ENCODE data around the gene MAEA. TPM values are rescaled to one million over a fixed set of nuclear protein-coding genes. Genes with fewer than 3 reads are reported as not detected.

The MAEA gene
- total and polyA plus RNA-seq, 2 experiments from 2014 or later, result 49.8 to 99.0 TPM

- ATAC-seq, result no peak
Measured at GRCh38 chr4:1361431-1361830, 71.7 kb downstream of the MAEA start.

More at GRCh38 chr4:1361431-1361830, 71.7 kb downstream of the MAEA start:
- Histone ChIP-seq H3K79me2 (replicated peaks; ENCODE audit: insufficient read depth) (no peaks in the 10 kb centered on the region), H2AFZ (no peak overlapping the region), H3K4me3 (no peak overlapping the region), H3K27me3 (ENCODE audit: insufficient read depth) (no peaks in the 10 kb centered on the region), H3K9me2 (ENCODE audit: insufficient read depth) (no peaks in the 10 kb centered on the region), H3F3A (replicated peaks; ENCODE audit: low read depth) (no peaks in the 10 kb centered on the region), H3K4me1 (ENCODE audit: insufficient read depth) (no peaks in the 10 kb centered on the region), H3K36me3 (ENCODE audit: insufficient read depth) (no peaks in the 10 kb centered on the region), H4K20me1 (replicated peaks; ENCODE audit: insufficient read depth) (no peaks in the 10 kb centered on the region), H3K4me2 (no peak overlapping the region), H3K27ac (ENCODE audit: low read depth) (no peak overlapping the region)
- no peak overlapping the region for H3K4me3 Mint-ChIP-seq
- DNase-seq (ENCODE audit: low spot score), result no peak
- H3K27ac Mint-ChIP-seq, result no peak overlapping the region
- H3K27me3 Mint-ChIP-seq (ENCODE audit: insufficient read depth, low read depth, poor library complexity), result no peaks in the 10 kb centered on the region
- peaks cover 3% of the 10 kb centered on the region; the same call in 2 of the 3 replicates for H3K4me1 Mint-ChIP-seq
- no peaks in the 10 kb centered on the region; the same call in 2 of the 3 replicates for H3K9me3 Mint-ChIP-seq
- peaks cover 7% of the 10 kb centered on the region; the same call in 2 of the 3 replicates for H3K36me3 Mint-ChIP-seq (ENCODE audit: low read depth)
- no peak for TF ChIP-seq ETS1 (IDR thresholded peaks at IDR 0.05)
- no peak for TF ChIP-seq STAT1 (IDR thresholded peaks at IDR 0.05; ENCODE audit: unreplicated experiment)
- no peak for TF ChIP-seq REST (IDR thresholded peaks at IDR 0.05; ENCODE audit: unreplicated experiment)
- TF ChIP-seq EZH2 (IDR thresholded peaks at IDR 0.05; ENCODE audit: low read depth, unreplicated experiment), result no peak
- TF ChIP-seq ZNF114 (CRISPR knock-in tag; IDR thresholded peaks at IDR 0.05), result no peak
- no peak for TF ChIP-seq EZH2phosphoT487 (IDR thresholded peaks at IDR 0.05; ENCODE audit: unreplicated experiment)
- TF ChIP-seq ZNF331 (CRISPR knock-in tag; IDR thresholded peaks at IDR 0.05; ENCODE audit: low read depth), result no peak
- TF ChIP-seq CREB1 (CRISPR knock-in tag; IDR thresholded peaks at IDR 0.05; ENCODE audit: low read depth), result no peak
- TF ChIP-seq, protein P1, sequence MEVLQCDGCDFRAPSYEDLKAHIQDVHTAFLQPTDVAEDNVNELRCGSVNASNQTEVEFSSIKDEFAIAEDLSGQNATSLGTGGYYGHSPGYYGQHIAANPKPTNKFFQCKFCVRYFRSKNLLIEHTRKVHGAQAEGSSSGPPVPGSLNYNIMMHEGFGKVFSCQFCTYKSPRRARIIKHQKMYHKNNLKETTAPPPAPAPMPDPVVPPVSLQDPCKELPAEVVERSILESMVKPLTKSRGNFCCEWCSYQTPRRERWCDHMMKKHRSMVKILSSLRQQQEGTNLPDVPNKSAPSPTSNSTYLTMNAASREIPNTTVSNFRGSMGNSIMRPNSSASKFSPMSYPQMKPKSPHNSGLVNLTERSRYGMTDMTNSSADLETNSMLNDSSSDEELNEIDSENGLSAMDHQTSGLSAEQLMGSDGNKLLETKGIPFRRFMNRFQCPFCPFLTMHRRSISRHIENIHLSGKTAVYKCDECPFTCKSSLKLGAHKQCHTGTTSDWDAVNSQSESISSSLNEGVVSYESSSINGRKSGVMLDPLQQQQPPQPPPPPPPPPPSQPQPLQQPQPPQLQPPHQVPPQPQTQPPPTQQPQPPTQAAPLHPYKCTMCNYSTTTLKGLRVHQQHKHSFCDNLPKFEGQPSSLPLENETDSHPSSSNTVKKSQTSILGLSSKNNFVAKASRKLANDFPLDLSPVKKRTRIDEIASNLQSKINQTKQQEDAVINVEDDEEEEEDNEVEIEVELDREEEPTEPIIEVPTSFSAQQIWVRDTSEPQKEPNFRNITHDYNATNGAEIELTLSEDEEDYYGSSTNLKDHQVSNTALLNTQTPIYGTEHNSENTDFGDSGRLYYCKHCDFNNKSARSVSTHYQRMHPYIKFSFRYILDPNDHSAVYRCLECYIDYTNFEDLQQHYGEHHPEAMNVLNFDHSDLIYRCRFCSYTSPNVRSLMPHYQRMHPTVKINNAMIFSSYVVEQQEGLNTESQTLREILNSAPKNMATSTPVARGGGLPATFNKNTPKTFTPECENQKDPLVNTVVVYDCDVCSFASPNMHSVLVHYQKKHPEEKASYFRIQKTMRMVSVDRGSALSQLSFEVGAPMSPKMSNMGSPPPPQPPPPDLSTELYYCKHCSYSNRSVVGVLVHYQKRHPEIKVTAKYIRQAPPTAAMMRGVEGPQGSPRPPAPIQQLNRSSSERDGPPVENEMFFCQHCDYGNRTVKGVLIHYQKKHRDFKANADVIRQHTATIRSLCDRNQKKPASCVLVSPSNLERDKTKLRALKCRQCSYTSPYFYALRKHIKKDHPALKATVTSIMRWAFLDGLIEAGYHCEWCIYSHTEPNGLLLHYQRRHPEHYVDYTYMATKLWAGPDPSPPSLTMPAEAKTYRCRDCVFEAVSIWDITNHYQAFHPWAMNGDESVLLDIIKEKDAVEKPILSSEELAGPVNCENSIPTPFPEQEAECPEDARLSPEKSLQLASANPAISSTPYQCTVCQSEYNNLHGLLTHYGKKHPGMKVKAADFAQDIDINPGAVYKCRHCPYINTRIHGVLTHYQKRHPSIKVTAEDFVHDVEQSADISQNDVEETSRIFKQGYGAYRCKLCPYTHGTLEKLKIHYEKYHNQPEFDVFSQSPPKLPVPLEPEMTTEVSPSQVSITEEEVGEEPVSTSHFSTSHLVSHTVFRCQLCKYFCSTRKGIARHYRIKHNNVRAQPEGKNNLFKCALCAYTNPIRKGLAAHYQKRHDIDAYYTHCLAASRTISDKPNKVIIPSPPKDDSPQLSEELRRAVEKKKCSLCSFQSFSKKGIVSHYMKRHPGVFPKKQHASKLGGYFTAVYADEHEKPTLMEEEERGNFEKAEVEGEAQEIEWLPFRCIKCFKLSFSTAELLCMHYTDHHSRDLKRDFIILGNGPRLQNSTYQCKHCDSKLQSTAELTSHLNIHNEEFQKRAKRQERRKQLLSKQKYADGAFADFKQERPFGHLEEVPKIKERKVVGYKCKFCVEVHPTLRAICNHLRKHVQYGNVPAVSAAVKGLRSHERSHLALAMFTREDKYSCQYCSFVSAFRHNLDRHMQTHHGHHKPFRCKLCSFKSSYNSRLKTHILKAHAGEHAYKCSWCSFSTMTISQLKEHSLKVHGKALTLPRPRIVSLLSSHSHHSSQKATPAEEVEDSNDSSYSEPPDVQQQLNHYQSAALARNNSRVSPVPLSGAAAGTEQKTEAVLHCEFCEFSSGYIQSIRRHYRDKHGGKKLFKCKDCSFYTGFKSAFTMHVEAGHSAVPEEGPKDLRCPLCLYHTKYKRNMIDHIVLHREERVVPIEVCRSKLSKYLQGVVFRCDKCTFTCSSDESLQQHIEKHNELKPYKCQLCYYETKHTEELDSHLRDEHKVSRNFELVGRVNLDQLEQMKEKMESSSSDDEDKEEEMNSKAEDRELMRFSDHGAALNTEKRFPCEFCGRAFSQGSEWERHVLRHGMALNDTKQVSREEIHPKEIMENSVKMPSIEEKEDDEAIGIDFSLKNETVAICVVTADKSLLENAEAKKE (CRISPR knock-in tag; IDR thresholded peaks at IDR 0.05), result no peak
- no peak for TF ChIP-seq CTCF (conservative IDR thresholded peaks at IDR 0.05; ENCODE audit: low read depth in 2 of 2)
- TF ChIP-seq JUNB (IDR thresholded peaks at IDR 0.05; ENCODE audit: unreplicated experiment), result no peak
- no peak for TF ChIP-seq NANOG (IDR thresholded peaks at IDR 0.05; ENCODE audit: borderline replicate concordance)
- TF ChIP-seq POLR2AphosphoS5 (IDR thresholded peaks at IDR 0.05; ENCODE audit: low read depth), result no peak
